ENCODE measurements around the gene MAP3K15.

- TF ChIP-seq CTCF (IDR thresholded peaks at IDR 0.05) (no peak), EZH2 (IDR thresholded peaks at IDR 0.05) (no peak)
Observed at GRCh38 chrX:19496711-19497110, 18.6 kb downstream of the MAP3K15 start.
